Activated B cell treated with CpG ODN at 0.5 μM for 24 hours (primary cell): ENCODE data around the gene C17orf67. TPM values are rescaled to one million over a fixed set of nuclear protein-coding genes. Genes with fewer than 3 reads are reported as not detected.

ENCODE experiments used
- ATAC-seq: fragments of 200-7000 bp; cut with Tn5 transposase; one replicate; pipeline ENCODE4 v1.10.0; 2021; ENCODE audit warnings: low read depth, mild to moderate bottlenecking, moderate library complexity
- CTCF ChIA-PET: fragments of 350-600 bp; sonication (Branson Sonifier 250); formaldehyde crosslinking; loops from one replicate; lab custom pipeline; 2021; ENCODE audit warnings: antibody characterized with exemption; lab: Charles Lee
- POLR2A ChIA-PET: fragments of 350-600 bp; sonication (Branson Sonifier 250); formaldehyde crosslinking; loops from one replicate; lab custom pipeline; 2021; ENCODE audit warnings: antibody characterized with exemption; lab: Charles Lee
- DNase-seq: peaks from one replicate; pipeline ENCODE4 v3.0.0; 2022
- H3K27ac Mint-ChIP-seq: one replicate; pipeline ENCODE4 v1.8.0; 2020; ENCODE audit warnings: mixed read lengths
- H3K27me3 Mint-ChIP-seq: one replicate; pipeline ENCODE4 v1.8.0; 2021; ENCODE audit warnings: mixed read lengths
- H3K36me3 Mint-ChIP-seq: one replicate; pipeline ENCODE4 v1.8.0; 2021; ENCODE audit warnings: low read depth, mixed read lengths
- H3K4me1 Mint-ChIP-seq: one replicate; pipeline ENCODE4 v1.8.0; 2021; ENCODE audit warnings: mixed read lengths
- H3K4me3 Mint-ChIP-seq: one replicate; pipeline ENCODE4 v1.8.0; 2020; ENCODE audit warnings: mild to moderate bottlenecking, mixed read lengths
- H3K9me3 Mint-ChIP-seq: one replicate; pipeline ENCODE4 v1.8.0; 2020; ENCODE audit warnings: mixed read lengths
- CTCF ChIP-seq: fragments of 200-600 bp; IDR thresholded peaks from one replicate; pipeline ENCODE4 v1.8.0; 2022; ENCODE audit warnings: antibody characterized with exemption, mild to moderate bottlenecking
- intact Hi-C: fragments of 100-400 bp; cut with micrococcal nuclease; formaldehyde crosslinking; loops from one replicate; pipeline ENCODE4 v1.15.1; 2024
- total RNA-seq: library from RNA; stranded (reverse); gene quantifications from 2 replicates; pipeline ENCODE4 v1.2.3, GENCODE V29; 2022

The C17orf67 gene
- total RNA-seq, 1 donor from 2014 or later, result 4.0 TPM

- Mint-ChIP-seq H3K27me3 (peaks cover 6% of the 10 kb centered on the region), H3K4me3 (no peak overlapping the region), H3K36me3 (no peaks in the 10 kb centered on the region), H3K4me1 (no peaks in the 10 kb centered on the region), H3K9me3 (no peaks in the 10 kb centered on the region), H3K27ac (no peak overlapping the region)
- ATAC-seq (no peak), DNase-seq (no peak)
- intact Hi-C loops, result no loop called here
- POLR2A ChIA-PET, result no interaction called here
- TF ChIP-seq CTCF, result no peak
- CTCF ChIA-PET, result interaction anchor here (0.7 kb wide), 1 partner anchor 27 kb away, joined by 3 read pairs; no protein-coding TSS in a partner anchor
Measured at GRCh38 chr17:56744721-56745120, 89.0 kb downstream of the C17orf67 start.

GRCh38 chr17:56742601-56743000 is 91.1 kb downstream of the C17orf67 start:
- DNase-seq, result no peak
- ChIA-PET POLR2A (no interaction called here), CTCF (no interaction called here)
- no peak for TF ChIP-seq CTCF
- Mint-ChIP-seq H3K27ac (no peak overlapping the region), H3K36me3 (no peaks in the 10 kb centered on the region), H3K27me3 (peaks cover 8% of the 10 kb centered on the region), H3K4me1 (no peaks in the 10 kb centered on the region), H3K4me3 (no peak overlapping the region), H3K9me3 (no peaks in the 10 kb centered on the region)
- no peak for ATAC-seq
- intact Hi-C loops, result no loop called here

Other genes starting within 250 kb of the C17orf67 start
- not detected in 2 replicates for gene NOG, start 240.2 kb downstream of the C17orf67 start, total RNA-seq
- 15.4 and 20.3 TPM in 2 replicates for gene DGKE, start 231 bp upstream of the C17orf67 start, total RNA-seq
- gene TRIM25, start 80.1 kb upstream of the C17orf67 start, total RNA-seq, result 63.5 and 71.4 TPM in 2 replicates
- gene COIL, start 127.1 kb upstream of the C17orf67 start, total RNA-seq, result 21.6 and 21.9 TPM in 2 replicates
- 32.0 and 35.2 TPM in 2 replicates for gene SCPEP1, start 144.2 kb upstream of the C17orf67 start, total RNA-seq